UCSD-AML1 (cell line): Measurements from ENCODE around the gene ATP6V1G1.
A peak's percentile ranks its signal among the peaks of the same experiment; 100 is the strongest.
"Not testable (repeated sequence)": the region's sequence is repeated elsewhere in the genome, so short reads cannot be mapped to it uniquely, and the experiment has no call there.

Source experiments
- DNase-seq: peaks from one replicate; lab custom pipeline; 2025; ENCODE audit not compliant: unreplicated experiment; lab: John Stamatoyannopoulos, UW

ATP6V1G1 gene

DNA sequence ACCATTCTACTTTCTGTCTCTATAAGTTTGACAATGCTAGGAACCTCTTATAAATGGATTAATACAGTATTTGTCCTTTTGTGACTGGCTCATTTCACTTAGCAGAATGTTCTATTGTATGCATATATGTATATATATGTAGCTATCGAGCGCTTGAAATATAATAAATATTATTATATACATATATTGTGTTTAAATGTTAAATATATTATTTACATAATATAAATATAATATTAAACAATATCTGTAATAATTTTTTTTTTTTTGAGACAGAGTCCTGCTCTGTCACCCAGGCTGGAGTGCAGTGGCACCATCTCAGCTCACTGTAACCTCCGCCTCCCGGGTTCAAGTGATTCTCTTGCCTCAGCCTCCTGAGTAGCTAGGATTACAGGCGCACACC is 9.4 kb upstream of the ATP6V1G1 start:
- not testable (repeated sequence) for DNase-seq

DNA sequence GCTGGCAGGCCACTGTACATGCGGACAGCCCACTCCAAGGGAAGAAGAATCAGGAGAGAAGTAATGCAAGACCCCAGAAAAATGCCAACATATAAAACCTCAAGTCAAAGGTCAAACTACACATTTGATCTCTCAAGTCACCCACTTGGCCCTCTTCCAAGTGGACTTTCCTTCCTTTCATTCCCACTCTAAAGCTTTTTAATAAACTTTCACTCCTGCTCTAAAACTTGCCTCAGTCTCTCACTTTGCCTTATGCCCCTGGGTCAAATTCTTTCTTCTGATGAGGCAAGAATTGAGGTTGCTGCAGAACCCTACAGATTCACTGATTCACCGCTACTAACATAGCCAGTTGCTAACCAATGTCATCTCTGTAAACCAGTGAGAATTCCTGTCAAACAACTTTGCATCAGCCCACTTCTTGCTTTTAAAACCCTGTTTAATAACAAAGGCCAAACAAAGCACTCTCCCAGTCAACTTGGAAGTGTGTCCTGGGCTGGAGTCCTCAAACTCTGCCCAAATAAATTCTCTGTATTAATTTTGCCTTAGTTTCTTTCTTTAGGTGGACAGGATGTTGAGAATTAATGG is 6.9 kb upstream of the ATP6V1G1 start:
- no peak for DNase-seq

DNA sequence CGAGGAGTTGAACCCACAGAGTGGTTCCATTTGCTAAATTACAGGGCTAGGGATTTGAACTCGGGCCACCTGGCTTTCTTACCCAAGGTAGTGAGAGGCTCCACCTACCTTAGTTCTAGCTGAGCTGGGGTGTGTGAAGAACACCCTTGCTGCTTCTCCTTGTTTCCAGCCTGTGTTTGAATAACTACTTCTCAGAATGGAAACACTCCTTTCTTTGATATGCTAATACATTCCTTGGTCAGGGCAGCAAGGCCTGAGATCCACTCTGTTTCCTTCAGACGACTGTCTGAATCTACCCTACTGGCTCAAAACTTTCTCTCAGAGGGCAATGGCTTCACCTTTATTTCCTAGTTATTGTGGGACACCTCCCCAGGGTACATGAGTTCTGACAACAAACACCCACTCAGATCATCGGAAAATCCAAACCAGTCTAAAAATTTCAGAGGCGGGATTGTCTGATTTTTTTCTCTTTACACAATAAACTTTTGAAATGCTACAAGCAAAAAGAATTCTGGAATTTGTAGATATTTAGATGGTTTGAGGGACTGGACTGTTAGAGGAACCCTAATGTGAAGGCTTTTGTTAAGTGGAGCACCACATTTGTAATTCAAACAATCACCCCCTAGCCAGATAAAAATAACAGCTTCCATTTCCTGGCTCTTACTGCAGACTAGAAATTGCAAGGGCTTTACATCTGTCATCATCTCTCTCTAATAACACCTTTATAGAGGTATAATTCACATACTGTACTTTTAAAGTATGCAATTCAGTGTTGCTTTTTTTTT is 4.0 kb upstream of the ATP6V1G1 start:
- DNase-seq: no peak

DNA sequence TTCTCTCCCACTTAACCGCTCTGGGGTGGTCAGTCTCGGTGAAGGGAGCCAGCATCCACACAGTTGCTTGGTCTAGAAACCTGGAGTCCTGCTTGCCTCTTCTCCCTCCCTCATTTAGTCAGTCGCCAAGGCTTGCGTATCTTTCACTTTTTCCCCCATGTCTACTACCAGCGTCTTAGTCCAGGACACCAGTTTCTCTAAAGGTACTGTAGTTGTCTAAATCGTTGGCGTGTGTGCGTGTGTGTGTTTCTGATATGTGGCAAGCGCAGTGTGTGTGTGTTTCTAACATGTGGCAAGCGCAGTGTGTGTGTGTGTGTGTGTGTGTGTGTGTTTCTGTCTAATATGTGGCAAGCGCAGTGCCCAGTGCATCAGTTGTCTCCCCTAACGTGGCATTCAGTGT is 641 bp downstream of the ATP6V1G1 start:
- no peak for DNase-seq

DNA sequence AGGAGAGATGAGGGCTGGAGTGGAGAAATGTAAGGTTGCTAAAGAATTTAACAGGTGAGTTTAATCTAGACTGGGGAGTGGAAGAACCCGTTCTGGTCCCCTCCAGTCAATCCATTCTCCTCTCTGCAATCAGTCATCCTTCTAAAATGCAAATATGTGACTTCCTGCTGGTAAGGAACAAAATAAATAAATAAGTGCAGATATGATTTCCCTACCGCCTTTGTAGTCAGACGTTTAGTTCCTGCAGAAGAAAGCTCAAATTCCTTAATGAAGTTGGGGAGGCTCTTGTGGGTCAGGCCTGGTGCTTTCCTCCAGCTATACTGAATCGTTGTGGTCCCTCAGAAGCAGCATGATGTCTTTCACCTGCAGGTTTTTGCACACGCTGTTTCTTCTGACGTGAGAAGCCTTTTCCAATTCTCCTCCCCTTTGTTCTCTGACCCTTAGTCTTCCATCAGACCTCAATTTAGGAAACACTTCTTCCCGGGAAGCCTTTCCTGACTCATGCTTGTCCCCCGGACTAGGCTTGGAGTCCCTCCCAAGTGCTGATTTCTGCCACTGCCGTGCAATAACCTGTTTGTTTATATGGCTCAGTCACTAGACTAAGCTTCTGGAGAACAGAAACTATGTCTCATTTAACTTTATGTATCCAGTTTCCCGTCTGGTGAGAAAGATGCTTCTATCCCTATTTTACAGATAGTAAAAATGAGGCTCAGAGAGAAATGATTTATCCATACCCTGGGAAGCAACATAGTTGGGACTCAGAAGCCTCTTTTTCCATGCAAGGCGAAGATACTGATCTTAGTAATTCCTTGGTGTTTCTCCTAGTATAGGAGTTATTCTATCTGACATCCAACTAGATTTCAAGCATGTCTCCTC is 1.3 kb downstream of the ATP6V1G1 start:
- DNase-seq: no peak

DNA sequence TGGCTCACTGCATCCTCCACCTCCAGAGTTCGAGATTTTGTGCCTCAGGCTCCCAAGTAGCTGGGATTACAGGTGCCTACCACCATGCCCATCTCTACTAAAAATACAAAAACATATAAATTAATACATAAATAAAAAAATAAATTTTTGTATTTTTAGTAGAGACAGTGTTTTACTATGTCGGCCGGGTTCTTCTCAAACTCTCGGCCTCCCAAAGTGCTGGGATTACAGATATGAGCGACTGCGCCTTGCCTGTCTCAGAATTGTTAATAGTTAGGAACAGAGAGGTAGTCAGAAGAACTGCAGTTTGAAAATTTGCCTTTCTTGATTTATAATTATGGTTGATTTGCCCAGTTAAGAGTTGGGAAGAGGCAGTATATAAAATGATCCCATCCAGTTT is 2.8 kb downstream of the ATP6V1G1 start:
- DNase-seq: no peak

DNA sequence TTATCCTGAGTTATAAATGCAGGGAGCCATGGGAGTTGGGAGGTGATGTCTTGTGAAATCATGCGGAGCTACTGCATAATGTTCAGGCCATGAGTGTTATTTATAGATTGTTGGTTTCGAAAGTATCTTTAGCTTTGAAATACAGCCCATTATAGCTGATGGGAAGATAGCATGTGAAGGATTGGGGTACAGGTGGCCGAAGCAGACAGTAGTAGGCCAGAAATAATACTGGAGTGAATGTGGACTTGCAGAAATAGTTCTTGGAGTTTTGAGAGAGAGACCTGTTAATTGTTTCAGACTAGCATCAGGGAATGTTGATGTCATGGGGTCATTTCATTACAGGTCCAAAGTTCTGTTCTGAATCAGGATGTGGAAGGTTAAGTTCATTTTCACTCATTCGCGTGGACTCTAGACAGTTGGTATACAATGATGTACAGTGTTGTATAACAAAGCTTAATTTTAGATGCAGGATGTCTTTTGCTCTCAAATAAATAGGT is 3.8 kb downstream of the ATP6V1G1 start:
- DNase-seq: no peak

DNA sequence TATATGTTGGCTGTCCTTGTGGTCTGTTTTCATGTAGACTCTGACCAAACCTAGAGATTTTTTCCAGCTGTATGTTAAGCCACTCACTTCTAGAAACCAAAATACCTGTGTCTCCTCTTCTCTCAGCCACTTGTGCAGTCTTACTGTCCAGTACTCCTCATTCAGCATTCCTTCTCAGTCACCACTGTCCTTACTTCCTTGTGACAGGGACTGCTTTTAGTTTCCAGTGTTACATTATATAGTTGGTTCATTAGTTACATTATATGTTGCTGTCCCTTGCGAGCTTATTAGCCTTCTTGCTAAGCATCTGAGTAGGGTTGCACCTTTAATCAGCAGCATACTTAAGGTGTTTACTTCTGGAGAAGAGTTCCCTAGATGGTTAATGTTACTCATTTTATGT is 4.3 kb downstream of the ATP6V1G1 start:
- DNase-seq: no peak

DNA sequence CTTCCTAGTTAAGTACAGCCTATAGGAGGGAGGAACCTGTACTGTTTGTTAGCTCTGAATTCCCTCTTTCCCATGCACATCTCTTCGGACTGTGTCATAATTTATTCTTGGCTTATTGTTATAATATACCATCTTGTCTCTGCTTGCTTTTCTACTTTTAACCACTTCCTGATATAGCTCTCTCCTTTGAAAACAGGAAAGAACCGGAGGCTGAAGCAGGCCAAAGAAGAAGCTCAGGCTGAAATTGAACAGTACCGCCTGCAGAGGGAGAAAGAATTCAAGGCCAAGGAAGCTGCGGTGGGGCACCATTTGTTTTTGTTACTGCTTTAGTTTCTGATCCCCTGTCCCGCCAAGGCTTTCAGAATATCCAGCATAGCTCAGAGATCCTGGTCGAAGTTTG is 4.8 kb downstream of the ATP6V1G1 start:
- DNase-seq: peak; percentile 41

DNA sequence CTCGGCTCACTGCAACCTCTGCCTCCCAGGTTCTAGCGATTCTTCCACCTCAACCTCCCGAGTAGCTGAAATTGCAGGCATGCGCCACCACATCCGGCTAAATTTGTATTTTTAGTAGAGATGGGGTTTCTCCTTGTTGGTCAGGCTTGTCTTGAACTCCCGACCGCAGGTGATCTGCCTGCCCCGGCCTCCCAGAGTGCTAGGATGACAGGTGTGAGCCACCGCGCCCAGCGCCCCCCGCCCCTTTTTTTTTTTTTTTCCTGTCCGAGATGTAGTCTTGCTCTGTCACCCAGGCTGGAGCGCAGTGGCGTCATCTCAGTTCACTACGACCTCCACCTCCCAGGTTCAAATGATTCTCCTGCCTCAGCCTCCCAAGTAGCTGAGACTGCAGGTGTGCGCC is 6.6 kb downstream of the ATP6V1G1 start:
- DNase-seq: no peak

DNA sequence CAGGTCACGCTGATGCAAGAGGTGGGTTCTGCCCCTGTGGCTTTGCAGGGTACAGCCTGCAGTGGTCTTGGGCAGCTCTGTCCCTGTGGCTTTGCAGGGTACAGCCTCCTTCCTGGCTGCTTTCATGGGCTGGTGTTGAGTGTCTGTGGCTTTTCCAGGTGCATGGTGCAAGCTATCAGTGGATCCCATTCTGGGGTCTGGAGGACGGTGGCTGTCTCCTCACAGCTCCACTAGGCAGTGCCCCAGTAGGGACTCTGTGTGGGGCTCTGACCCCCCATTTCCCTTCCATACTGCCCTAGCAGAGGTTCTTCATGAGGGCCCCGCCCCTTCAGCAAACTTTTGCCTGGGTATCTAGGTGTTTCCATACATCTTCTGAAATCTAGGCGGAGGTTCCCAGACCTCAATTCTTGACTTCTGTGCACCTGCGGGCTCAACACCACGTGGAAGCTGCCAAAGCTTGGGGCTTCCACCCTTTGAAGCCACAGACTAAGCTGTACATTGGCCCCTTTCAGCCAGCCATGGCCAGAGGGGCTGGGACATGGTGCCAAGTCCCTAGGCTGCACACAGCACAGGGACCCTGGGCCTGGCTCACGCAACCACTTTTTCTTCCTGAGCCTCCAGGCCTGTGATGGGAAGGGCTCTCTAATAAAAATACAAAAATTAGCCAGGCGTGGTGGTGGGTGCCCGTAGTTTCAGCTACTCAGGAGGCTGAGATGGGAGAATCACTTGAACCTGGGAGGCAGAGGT is 13.1 kb downstream of the ATP6V1G1 start:
- DNase-seq: not testable (repeated sequence)

DNA sequence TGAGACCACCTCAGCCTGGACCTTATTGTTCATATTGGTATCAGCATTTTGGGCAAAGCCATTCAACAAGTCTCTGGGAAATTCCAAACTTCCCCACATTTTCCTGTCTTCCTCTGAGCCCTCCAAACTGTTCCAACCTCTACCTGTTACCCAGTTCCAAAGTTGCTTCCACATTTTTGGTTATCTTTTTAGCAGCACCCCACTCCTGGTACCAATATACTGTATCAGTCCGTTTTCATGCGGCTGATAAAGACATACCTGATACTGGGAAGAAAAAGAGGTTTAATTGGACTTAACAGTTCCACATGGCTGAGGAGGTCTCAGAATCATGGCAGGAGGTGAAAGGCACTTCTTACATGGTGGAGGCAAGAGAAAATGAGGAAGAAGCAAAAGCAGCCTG is 14.2 kb downstream of the ATP6V1G1 start:
- DNase-seq: not testable (repeated sequence)

DNA sequence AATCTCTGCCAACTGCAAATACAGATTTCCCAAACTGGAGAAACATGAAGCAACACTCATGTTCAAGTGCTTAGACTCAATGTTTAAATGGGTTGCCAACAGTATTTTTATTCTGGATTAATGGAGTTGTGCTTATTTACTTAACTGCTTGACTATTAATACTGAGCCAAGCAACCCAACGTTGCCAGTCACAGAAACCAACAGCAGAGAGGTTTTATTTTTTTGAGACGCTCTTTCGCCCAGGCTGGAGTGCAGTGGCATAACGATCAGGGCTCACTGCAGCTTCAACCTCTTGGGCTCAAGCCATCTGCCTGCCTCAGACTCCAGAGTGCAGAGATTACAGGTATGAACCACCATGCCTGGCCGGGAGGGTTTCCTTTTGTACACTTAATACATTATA is 15.1 kb downstream of the ATP6V1G1 start:
- DNase-seq: no peak

DNA sequence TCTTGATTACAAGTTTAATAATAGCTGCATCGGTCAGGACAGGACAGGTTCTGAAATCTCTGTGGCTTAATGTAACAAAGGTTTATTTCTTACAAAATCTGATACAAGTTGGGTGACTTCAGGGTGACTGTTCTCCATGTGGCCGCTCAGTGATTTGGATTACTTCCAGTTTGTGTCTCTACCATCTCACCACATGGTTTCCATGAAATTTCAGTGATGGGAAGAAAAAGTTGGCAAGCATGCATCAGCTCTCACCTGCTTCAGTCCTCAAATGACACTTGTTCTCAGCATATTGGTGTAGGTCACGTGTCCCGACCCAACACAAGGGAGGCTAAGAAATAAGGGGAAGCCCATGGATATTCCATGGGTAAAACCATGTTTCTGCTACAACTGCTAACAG is 15.7 kb downstream of the ATP6V1G1 start:
- DNase-seq: no peak

DNA sequence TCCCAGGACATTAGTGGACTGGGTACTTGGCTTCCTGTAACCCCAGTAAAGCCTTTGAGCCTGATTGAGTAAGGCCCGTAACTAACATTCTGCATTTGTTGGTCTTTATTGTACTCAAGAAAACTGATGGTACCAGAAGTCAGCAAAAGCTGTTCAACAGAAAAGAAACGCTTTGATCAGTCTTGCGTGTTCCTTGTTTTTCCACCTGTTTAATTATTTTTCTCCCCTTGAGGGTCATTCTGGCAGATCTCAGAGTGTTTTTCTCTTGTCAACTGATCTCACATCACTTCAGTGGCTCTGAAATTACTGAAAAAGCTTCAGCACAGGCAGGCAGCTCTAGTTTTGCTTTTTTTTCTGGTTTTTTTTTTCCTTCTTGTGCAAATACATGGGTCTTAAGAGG is 17.4 kb downstream of the ATP6V1G1 start:
- no peak for DNase-seq

DNA sequence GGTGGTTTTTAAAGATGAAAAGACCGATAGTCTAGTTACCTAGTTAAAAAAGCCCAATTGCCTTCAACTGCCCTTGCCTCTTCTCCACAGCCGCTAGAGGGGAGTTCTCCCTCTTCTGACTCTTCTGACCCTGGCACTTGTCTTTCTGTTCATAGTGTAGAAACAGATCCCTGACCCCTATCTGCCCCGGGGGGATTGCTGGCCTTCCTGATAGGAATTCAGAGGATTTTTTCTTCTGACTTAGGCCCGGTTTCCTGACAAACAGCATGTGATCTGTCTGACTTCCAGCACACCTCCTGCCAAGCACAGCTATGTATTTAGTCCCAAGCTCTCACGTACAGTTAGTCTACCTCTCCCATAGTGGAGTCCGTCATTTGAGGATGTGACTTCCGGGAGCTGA is 18.5 kb downstream of the ATP6V1G1 start:
- DNase-seq: no peak

DNA sequence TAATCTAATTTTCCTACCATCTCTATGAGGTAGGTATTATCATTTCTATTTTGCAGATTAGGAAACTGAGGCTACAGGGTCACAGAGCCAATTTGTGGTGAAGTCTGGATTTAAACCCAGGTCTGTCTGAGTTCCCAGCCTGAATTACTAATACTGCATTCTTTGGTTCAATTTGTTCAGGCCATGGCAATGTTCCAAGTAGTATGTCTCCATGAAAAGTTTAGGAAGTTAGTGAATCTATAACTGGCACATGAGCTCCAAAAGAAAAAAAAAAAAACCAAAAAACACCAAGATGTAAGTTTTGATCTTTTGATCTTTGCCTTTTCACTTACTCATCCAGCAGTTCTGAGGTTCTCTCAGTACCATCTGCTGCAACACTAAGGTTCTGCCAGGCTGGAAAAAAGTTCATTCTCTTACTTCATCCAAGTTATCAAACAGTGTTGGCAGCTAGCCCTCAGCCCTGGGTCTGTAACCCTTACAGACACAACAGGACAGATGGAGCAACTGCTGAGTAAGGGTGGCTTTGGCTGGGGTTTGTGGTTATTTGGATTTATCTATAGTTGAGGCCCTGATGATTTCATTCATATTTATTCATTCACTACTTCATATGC is 19.1 kb downstream of the ATP6V1G1 start:
- no peak for DNase-seq

DNA sequence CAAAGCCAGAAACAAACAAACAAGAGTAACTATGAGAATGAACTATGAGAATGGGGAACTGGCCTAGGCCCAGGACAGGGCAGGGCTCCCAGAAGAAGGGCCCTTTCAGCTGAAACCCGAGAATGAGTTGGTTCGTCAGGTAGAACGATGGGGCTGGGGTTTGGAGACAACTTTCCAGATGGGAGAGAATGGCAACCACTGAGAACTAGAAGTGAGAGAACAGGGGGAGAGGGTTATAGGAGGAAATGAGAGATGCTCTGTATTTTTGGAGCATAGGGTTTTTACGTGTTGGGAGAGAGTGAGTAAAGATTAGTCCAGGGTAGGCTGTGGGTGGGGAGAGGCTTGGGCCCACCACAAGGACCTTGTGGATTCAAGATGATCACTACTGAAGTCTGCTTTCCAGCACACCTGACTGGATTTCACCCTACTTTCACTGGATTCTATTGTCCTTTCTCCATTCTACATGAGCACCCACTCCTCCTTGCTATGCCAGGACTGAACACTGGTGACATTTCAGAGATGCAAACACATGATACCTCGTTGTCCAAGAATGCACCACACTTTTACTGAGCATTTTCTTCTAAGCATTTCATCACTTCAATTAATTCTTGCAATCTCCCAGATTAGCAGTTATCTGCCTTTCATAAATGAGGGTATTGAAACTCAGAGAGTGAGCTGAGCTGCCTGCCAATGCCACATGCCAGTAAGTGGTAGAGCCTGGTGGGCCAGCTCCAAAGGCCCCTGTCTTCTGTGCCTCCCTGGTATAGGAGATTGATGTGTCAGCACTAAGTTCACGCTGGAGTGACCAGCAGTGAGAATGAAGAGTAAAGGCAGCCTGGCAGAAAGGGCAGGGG is 20.3 kb downstream of the ATP6V1G1 start:
- DNase-seq: no peak

DNA sequence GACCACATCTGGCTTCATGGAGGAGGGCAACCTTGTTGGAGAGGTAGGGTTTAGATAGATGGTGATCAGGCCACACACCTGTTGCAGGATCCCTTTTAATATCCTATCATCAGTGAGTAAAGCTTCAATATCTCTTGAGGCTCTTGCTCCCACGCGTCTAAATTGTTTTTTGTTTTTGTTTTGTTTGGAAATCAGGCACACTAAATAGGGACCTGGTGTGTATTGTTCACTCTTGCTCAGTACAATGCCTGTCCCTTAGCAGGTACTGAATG is 20.9 kb downstream of the ATP6V1G1 start:
- DNase-seq: no peak
